A673 (cell line): ENCODE data around the gene LARP1.

Experiments used
- EZH2 ChIP-seq: fragments of 200-600 bp; sonication (generic); IDR thresholded peaks from 2 replicates; pipeline ENCODE4 v1.6.1; 2017; ENCODE audit warnings: borderline replicate concordance, low read depth, mild to moderate bottlenecking, mixed read lengths, antibody characterized with exemption, low read length; ENCODE audit not compliant: poor library complexity, severe bottlenecking
- TF ChIP-seq, protein P1 (sequence below): fragments of 300-800, 200-600 bp; sonication (generic); conservative IDR thresholded peaks from 2 replicates; pipeline ENCODE4 v1.5.1; 2017; ENCODE audit warnings: low read depth, mild to moderate bottlenecking, antibody characterized with exemption, low read length, moderate library complexity, mixed read lengths

DNA sequence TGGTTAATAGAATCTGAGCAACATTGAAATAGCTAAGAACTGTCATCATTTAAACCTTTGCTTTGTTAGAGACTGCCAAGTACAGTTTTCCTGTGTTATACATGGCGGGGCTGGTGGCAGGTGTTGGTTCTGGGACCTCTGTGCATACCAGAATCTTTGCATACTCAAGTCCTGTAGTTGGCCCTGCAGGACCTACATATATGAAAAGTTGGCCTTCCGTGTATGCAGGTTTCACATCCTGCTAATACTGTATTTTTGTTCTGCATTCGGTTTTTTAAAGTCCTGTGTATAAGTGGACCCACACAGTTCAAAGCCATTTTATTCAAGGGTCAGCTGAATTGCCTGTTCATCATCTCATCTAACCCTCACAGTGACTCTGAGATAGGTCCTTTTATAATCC, 36.4 kb downstream of the LARP1 start:
- TF ChIP-seq, protein P1, sequence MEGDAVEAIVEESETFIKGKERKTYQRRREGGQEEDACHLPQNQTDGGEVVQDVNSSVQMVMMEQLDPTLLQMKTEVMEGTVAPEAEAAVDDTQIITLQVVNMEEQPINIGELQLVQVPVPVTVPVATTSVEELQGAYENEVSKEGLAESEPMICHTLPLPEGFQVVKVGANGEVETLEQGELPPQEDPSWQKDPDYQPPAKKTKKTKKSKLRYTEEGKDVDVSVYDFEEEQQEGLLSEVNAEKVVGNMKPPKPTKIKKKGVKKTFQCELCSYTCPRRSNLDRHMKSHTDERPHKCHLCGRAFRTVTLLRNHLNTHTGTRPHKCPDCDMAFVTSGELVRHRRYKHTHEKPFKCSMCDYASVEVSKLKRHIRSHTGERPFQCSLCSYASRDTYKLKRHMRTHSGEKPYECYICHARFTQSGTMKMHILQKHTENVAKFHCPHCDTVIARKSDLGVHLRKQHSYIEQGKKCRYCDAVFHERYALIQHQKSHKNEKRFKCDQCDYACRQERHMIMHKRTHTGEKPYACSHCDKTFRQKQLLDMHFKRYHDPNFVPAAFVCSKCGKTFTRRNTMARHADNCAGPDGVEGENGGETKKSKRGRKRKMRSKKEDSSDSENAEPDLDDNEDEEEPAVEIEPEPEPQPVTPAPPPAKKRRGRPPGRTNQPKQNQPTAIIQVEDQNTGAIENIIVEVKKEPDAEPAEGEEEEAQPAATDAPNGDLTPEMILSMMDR, result no peak
- TF ChIP-seq EZH2, result no peak
